GM12878 (cell line): ENCODE results near the gene SH3GL2. TPM values are rescaled to one million over a fixed set of nuclear protein-coding genes. Genes with fewer than 3 reads are reported as not detected.

Source experiments
- ASH2L ChIP-seq: fragments of 300-600, 200-600 bp; sonication (generic); IDR thresholded peaks from 2 replicates; pipeline ENCODE4 v1.6.1; 2017; ENCODE audit warnings: low read depth, mild to moderate bottlenecking, borderline replicate concordance
- BCL3 ChIP-seq: IDR thresholded peaks from 2 replicates; pipeline ENCODE4 v1.6.1; 2011; ENCODE audit warnings: borderline replicate concordance, low read depth, mild to moderate bottlenecking, moderate library complexity, low read length; ENCODE audit not compliant: insufficient read depth, poor library complexity, severe bottlenecking
- CREB1 ChIP-seq: IDR thresholded peaks from 2 replicates; pipeline ENCODE4 v1.6.1; 2012; ENCODE audit warnings: low read depth, mild to moderate bottlenecking, inconsistent platforms
- FOXM1 ChIP-seq: IDR thresholded peaks from 2 replicates; pipeline ENCODE4 v1.6.1; 2012; ENCODE audit warnings: low read depth, mild to moderate bottlenecking, inconsistent platforms, low read length, moderate library complexity
- KAT2A ChIP-seq: conservative IDR thresholded peaks from 2 replicates; pipeline ENCODE4 v1.6.1; 2011; ENCODE audit warnings: low read depth, low read length; ENCODE audit not compliant: control insufficient read depth
- PKNOX1 ChIP-seq: fragments of 450-650 bp; IDR thresholded peaks from 2 replicates; pipeline ENCODE4 v1.6.1; 2016; ENCODE audit warnings: mild to moderate bottlenecking
- POU2F2 ChIP-seq: IDR thresholded peaks from 3 replicates; pipeline ENCODE4 v1.6.1; 2011; ENCODE audit warnings: low read depth, mild to moderate bottlenecking, low read length, borderline replicate concordance
- TAF1 ChIP-seq: IDR thresholded peaks from 2 replicates; pipeline ENCODE4 v1.6.1; 2011; ENCODE audit warnings: mild to moderate bottlenecking, low read depth, low read length, borderline replicate concordance
- ZBTB11 ChIP-seq: fragments of 450-650 bp; formaldehyde crosslinking; IDR thresholded peaks from 2 replicates; pipeline ENCODE4 v1.5.0; 2022; ENCODE audit warnings: mild to moderate bottlenecking, missing genetic modification characterization
- ZBTB4 ChIP-seq: fragments of 450-650 bp; formaldehyde crosslinking; IDR thresholded peaks from 2 replicates; pipeline ENCODE4 v1.4.0; 2022; ENCODE audit warnings: mild to moderate bottlenecking, moderate library complexity
- ZSCAN29 ChIP-seq: fragments of 450-650 bp; IDR thresholded peaks from 2 replicates; pipeline ENCODE4 v1.6.1; 2017; ENCODE audit warnings: mild to moderate bottlenecking, moderate library complexity
- ZZZ3 ChIP-seq: IDR thresholded peaks from 2 replicates; pipeline ENCODE4 v1.6.1; 2011; ENCODE audit warnings: low read depth; ENCODE audit not compliant: control insufficient read depth, insufficient read length
- polyA plus RNA-seq, 11 experiments: library from polyadenylated mRNA; depleted of rRNA in 4 of 11; unstranded in 6 of 11; stranded (reverse) in 5 of 11; fragments of >200 nt; fragmentation: Nextera tagmentation in 4 of 11; fragmentation: Illumina TruSeq in 1 of 11; extraction: Ambion mirVana in 4 of 11; extraction: Trizol in 1 of 11; gene quantifications; 1 replicate in 1 of 11; 2 replicates in 10 of 11; pipeline versions ENCODE4 v1.2.1 to v1.2.3, GENCODE V29; 2011 to 2016; ENCODE audit warnings: inconsistent platforms in 2 of 11, missing spikeins in 2 of 11, low read depth in 1 of 11
- total RNA-seq, 4 experiments: library from RNA; depleted of rRNA in 3 of 4; stranded (reverse); fragments of >200 nt in 3 of 4; fragmentation: Illumina TruSeq in 1 of 4; extraction: Trizol in 1 of 4; gene quantifications; 2 replicates each; pipeline versions ENCODE4 v1.2.1 to v1.2.3, GENCODE V29; 2013 to 2021

The SH3GL2 gene
- total and polyA plus RNA-seq, 10 of the 15 experiments (the other 5 are each of a cell fraction or from before 2014, with no cell fraction given), result not detected

GRCh38 chr9:17613758-17614157, 34.9 kb downstream of the SH3GL2 start (continued):
- no peak for TF ChIP-seq ZBTB4 (CRISPR knock-in tag)
- no peak for TF ChIP-seq CREB1
- TF ChIP-seq TAF1, result no peak
- no peak for TF ChIP-seq ZSCAN29
- no peak for TF ChIP-seq FOXM1
- TF ChIP-seq KAT2A, result no peak
- no peak for TF ChIP-seq POU2F2
- TF ChIP-seq ASH2L, result no peak
- no peak for TF ChIP-seq ZZZ3
- TF ChIP-seq PKNOX1, result no peak
- TF ChIP-seq ZBTB11 (CRISPR knock-in tag), result no peak
- TF ChIP-seq BCL3, result no peak
